Naive thymus-derived CD4-positive, alpha-beta T cell (primary cell): ENCODE results near the gene CTBP2. TPM values are rescaled to one million over a fixed set of nuclear protein-coding genes. Genes with fewer than 3 reads are reported as not detected.

ENCODE experiments used
- ATAC-seq: fragments of 150-1000 bp; cut with Tn5 transposase; 2 replicates; pipeline ENCODE4 v1.10.0; 2021; ENCODE audit warnings: mild to moderate bottlenecking, moderate library complexity
- CTCF ChIA-PET: fragments of 350-600 bp; sonication (Branson Sonifier 250); formaldehyde crosslinking; loops from one replicate; lab custom pipeline; 2021; ENCODE audit warnings: antibody characterized with exemption; lab: Charles Lee
- POLR2A ChIA-PET: fragments of 350-600 bp; sonication (Branson Sonifier 250); formaldehyde crosslinking; loops from one replicate; lab custom pipeline; 2021; ENCODE audit warnings: antibody characterized with exemption, inconsistent platforms; lab: Charles Lee
- DNase-seq, 9 donors: peaks; one replicate each; pipeline versions ENCODE4 v3.0.0 to v3.0.0-alpha.2; 2020 to 2022; ENCODE audit warnings: mixed read lengths in 1 of 9
- H3K27ac ChIP-seq: one replicate; pipeline ENCODE4 v1.7.0; 2013; ENCODE audit warnings: mild to moderate bottlenecking, low read depth, low read length, moderate library complexity
- H3K27me3 ChIP-seq, 2 donors: one replicate each; pipeline ENCODE4 v1.7.0; 2013; ENCODE audit warnings: low read length in 2 of 2, mild to moderate bottlenecking in 2 of 2, moderate library complexity in 2 of 2; ENCODE audit not compliant: control insufficient read depth in 2 of 2, insufficient read depth in 2 of 2
- H3K36me3 ChIP-seq, 3 experiments: 1 replicate in 2 of 3; 2 replicates in 1 of 3; pipeline ENCODE4 v1.7.0; 2013; ENCODE audit warnings: low read length in 3 of 3, mild to moderate bottlenecking in 3 of 3, moderate library complexity in 1 of 3; ENCODE audit not compliant: insufficient read depth in 3 of 3, control insufficient read depth in 2 of 3
- H3K4me1 ChIP-seq, 2 donors: one replicate each; pipeline ENCODE4 v1.7.0; 2013; ENCODE audit warnings: low read length in 2 of 2, mild to moderate bottlenecking in 2 of 2, moderate library complexity in 1 of 2; ENCODE audit not compliant: control insufficient read depth in 2 of 2, insufficient read depth in 2 of 2
- H3K4me3 ChIP-seq: 2 replicates; pipeline ENCODE4 v1.7.0; 2013; ENCODE audit warnings: mild to moderate bottlenecking, low read length
- H3K9me3 ChIP-seq, 3 experiments: 1 replicate in 2 of 3; 2 replicates in 1 of 3; pipeline ENCODE4 v1.7.0; 2013; ENCODE audit warnings: low read length in 3 of 3; ENCODE audit not compliant: control insufficient read depth in 2 of 3
- H3K27ac Mint-ChIP-seq, 9 donors: one replicate each; pipeline ENCODE4 v1.8.0; 2020 to 2022; ENCODE audit warnings: mixed read lengths in 9 of 9, mild to moderate bottlenecking in 8 of 9, moderate library complexity in 5 of 9, inconsistent platforms in 2 of 9
- H3K27me3 Mint-ChIP-seq, 5 donors: one replicate each; pipeline ENCODE4 v1.8.0; 2021 to 2022; ENCODE audit warnings: mixed read lengths in 5 of 5, mild to moderate bottlenecking in 1 of 5
- H3K36me3 Mint-ChIP-seq, 5 donors: one replicate each; pipeline ENCODE4 v1.8.0; 2020 to 2022; ENCODE audit warnings: mixed read lengths in 5 of 5, mild to moderate bottlenecking in 3 of 5, inconsistent platforms in 1 of 5
- H3K4me1 Mint-ChIP-seq, 7 donors: one replicate each; pipeline ENCODE4 v1.8.0; 2020 to 2022; ENCODE audit warnings: mixed read lengths in 7 of 7, mild to moderate bottlenecking in 3 of 7, inconsistent platforms in 1 of 7
- H3K4me3 Mint-ChIP-seq, 10 donors: one replicate each; pipeline ENCODE4 v1.8.0; 2020 to 2022; ENCODE audit warnings: mild to moderate bottlenecking in 10 of 10, mixed read lengths in 10 of 10, moderate library complexity in 6 of 10, inconsistent platforms in 2 of 10
- H3K9me3 Mint-ChIP-seq, 11 donors: one replicate each; pipeline ENCODE4 v1.8.0; 2020 to 2022; ENCODE audit warnings: mixed read lengths in 11 of 11, mild to moderate bottlenecking in 4 of 11, inconsistent platforms in 1 of 11, moderate library complexity in 1 of 11
- intact Hi-C, 2 donors: fragments of 100-400 bp; cut with micrococcal nuclease; formaldehyde crosslinking; loops; one replicate each; pipeline ENCODE4 v1.15.1; 2023
- polyA plus RNA-seq, 2 donors: library from polyadenylated mRNA; unstranded; fragments of 300-500 nt; fragmentation: Illumina TruSeq; gene quantifications; one replicate each; pipeline ENCODE4 v1.2.3, GENCODE V29; 2021
- total RNA-seq, 6 experiments: library from RNA in 5 of 6; stranded (reverse) in 5 of 6; gene quantifications; 1 replicate in 5 of 6; 2 replicates in 1 of 6; pipeline ENCODE4 v1.2.3 and lab custom pipeline; 2021 to 2026

The CTBP2 gene
- total and polyA plus RNA-seq, 7 experiments from 2014 or later: 0.05 to 39.5 (median 1.7) TPM; not detected in 1

DNA sequence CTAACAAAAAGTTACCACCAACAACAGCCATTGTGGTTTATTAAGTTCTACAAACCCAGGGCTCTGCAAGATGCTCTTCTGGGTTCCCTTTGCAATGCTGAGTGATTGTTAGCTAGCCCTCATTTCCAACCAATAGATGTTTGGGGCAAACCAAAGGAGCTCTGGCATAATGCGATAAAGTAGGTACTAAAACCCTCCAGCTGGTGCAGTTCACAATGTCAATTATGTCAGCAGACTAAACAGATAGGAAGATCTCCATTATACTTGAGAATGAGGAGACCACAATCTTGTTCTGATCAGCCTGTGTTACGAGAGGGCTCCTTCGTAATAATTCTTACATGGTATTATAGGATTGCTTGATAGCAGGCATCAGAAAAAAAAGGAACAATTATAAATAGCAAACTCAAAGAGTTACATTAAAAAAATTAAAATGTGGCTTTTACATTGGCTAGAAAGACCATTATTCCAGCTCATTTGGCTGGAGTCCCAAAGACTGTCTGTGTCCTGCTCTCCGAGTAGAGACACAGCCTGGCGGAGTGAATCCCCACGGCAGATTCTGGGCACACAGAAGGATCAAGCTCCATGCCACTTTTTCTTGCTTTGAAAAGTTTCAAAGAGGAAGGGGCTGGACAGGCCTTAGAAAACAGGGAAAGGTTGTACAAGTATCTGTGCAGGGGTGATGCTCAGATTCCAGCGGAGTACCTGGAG, 124.6 kb downstream of the CTBP2 start:
- H3K4me1 Mint-ChIP-seq: no peaks in the 10 kb centered on the region
- no peaks in the 10 kb centered on the region for H3K36me3 ChIP-seq
- ChIA-PET CTCF (no interaction called here), POLR2A (no interaction called here)
- no peaks in the 10 kb centered on the region for H3K4me1 ChIP-seq
- DNase-seq (no peak), ATAC-seq (no peak)
- H3K9me3 ChIP-seq: no peaks in the 10 kb centered on the region
- H3K27ac ChIP-seq: no peak overlapping the region
- H3K27ac Mint-ChIP-seq: no peak overlapping the region
- intact Hi-C loops: no loop called here
- H3K9me3 Mint-ChIP-seq: no peaks in the 10 kb centered on the region
- no peaks in the 10 kb centered on the region for H3K36me3 Mint-ChIP-seq
- H3K4me3 ChIP-seq: no peak overlapping the region
- H3K27me3 ChIP-seq: no peaks in the 10 kb centered on the region
- H3K27me3 Mint-ChIP-seq: peaks cover 0 to 9% (median 0%) of the 10 kb centered on the region in 5 donors
- H3K4me3 Mint-ChIP-seq: no peak overlapping the region

- POLR2A ChIA-PET: no interaction called here
- Mint-ChIP-seq H3K4me1 (no peaks in the 10 kb centered on the region), H3K27ac (no peak overlapping the region), H3K36me3 (no peaks in the 10 kb centered on the region), H3K9me3 (no peaks in the 10 kb centered on the region), H3K27me3 (peaks cover 0 to 9% (median 0%) of the 10 kb centered on the region in 5 donors), H3K4me3 (no peak overlapping the region)
- Histone ChIP-seq H3K27ac (no peak overlapping the region), H3K36me3 (no peaks in the 10 kb centered on the region), H3K4me1 (no peaks in the 10 kb centered on the region), H3K4me3 (no peak overlapping the region), H3K9me3 (no peaks in the 10 kb centered on the region), H3K27me3 (no peaks in the 10 kb centered on the region)
- CTCF ChIA-PET: no interaction called here
- ATAC-seq (no peak), DNase-seq (no peak)
- intact Hi-C loops: no loop called here
Measured at GRCh38 chr10:125035136-125035535, 125.2 kb downstream of the CTBP2 start.

DNA sequence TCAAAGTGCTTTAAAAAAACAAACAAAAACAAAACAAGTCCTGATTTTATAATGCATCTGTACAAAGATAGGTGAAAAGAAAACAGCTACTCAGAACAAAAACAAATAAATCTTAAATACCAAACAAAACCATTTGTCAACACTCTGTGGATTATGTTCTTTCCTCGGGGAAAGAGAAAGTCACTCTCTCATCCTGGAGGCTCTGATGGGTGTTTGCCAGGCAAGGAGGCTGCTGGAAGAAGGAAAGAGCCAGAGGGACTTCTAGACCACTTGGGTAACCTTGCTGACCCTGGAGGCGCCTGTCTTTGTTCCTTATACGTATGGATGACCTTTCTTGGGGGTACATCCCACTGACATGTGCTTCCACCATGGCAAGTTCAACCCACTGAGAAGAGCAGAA, 125.7 kb downstream of the CTBP2 start:
- ATAC-seq: no peak
- Histone ChIP-seq H3K27ac (no peak overlapping the region), H3K4me3 (no peak overlapping the region), H3K9me3 (no peaks in the 10 kb centered on the region), H3K4me1 (no peaks in the 10 kb centered on the region), H3K27me3 (no peaks in the 10 kb centered on the region), H3K36me3 (no peaks in the 10 kb centered on the region)
- Mint-ChIP-seq H3K36me3 (no peaks in the 10 kb centered on the region), H3K27me3 (peaks cover 0 to 9% (median 0%) of the 10 kb centered on the region in 5 donors), H3K9me3 (no peaks in the 10 kb centered on the region), H3K27ac (no peak overlapping the region), H3K4me3 (no peak overlapping the region), H3K4me1 (no peaks in the 10 kb centered on the region)
- intact Hi-C loops: no loop called here
- CTCF ChIA-PET: no interaction called here
- no peak for DNase-seq
- POLR2A ChIA-PET: interaction anchor here (0.5 kb wide), 1 partner anchor 34 kb away, joined by 3 read pairs; no protein-coding TSS in a partner anchor

DNA sequence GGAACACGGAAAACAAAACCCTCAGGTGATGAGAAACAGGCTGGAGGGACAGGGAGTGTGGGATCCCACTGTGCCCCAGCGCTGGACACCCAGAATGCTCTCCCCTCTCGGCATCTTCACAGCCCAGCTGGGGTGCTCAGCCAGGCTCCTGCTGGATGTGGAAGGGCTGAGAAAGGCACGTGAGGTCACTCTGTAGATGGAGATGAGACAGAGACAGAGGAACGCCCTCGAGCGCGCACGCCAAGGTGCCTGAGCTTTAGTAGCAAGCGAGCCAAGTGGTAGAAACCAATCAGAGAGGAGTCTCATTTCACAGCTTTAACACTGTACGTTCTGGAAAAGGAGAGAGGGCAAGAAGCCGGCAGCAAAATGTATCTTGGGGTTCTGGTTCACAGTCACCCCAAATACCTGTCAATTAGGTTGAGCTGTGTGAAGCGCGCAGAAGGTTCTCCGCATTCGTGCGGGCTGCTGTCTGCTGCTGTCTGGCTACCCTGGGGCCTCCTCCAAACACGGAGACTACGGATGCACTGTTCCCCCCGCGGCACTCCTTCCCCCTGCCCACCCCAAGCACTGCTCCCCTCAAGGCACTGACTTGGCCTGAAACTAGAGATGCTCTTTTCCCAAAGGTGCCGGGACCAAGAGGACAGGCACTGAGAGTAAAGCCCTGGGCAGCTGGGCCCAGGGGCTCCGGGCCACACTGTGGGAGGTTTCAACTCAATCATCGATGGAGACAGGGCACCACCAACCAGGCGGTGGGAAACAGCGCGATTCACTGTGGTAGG, 127.0 kb downstream of the CTBP2 start:
- no peak for DNase-seq
- no peaks in the 10 kb centered on the region for H3K4me1 ChIP-seq
- H3K36me3 ChIP-seq: no peaks in the 10 kb centered on the region
- H3K27me3 Mint-ChIP-seq: peaks cover 0 to 9% (median 0%) of the 10 kb centered on the region in 5 donors
- CTCF ChIA-PET: no interaction called here
- no peak overlapping the region for H3K27ac Mint-ChIP-seq
- H3K27me3 ChIP-seq: no peaks in the 10 kb centered on the region
- H3K9me3 Mint-ChIP-seq: no peaks in the 10 kb centered on the region
- no peaks in the 10 kb centered on the region for H3K4me1 Mint-ChIP-seq
- ATAC-seq: no peak
- no peak overlapping the region for H3K27ac ChIP-seq
- POLR2A ChIA-PET: no interaction called here
- H3K4me3 ChIP-seq: no peak overlapping the region
- no peaks in the 10 kb centered on the region for H3K9me3 ChIP-seq
- H3K4me3 Mint-ChIP-seq: no peak overlapping the region
- intact Hi-C loops: no loop called here
- H3K36me3 Mint-ChIP-seq: no peaks in the 10 kb centered on the region

- intact Hi-C loops: no loop called here
- no peaks in the 10 kb centered on the region for H3K9me3 Mint-ChIP-seq
- CTCF ChIA-PET: no interaction called here
- no peak overlapping the region for H3K27ac ChIP-seq
- no peak for DNase-seq
- no peaks in the 10 kb centered on the region for H3K27me3 ChIP-seq
- no peaks in the 10 kb centered on the region for H3K9me3 ChIP-seq
- no peaks in the 10 kb centered on the region for H3K36me3 Mint-ChIP-seq
- H3K36me3 ChIP-seq: no peaks in the 10 kb centered on the region
- POLR2A ChIA-PET: no interaction called here
- H3K27me3 Mint-ChIP-seq: peaks cover 0 to 9% (median 0%) of the 10 kb centered on the region in 5 donors
- H3K4me1 Mint-ChIP-seq: no peaks in the 10 kb centered on the region
- no peak overlapping the region for H3K4me3 ChIP-seq
- no peaks in the 10 kb centered on the region for H3K4me1 ChIP-seq
- no peak for ATAC-seq
- H3K27ac Mint-ChIP-seq: no peak overlapping the region
- H3K4me3 Mint-ChIP-seq: no peak overlapping the region
Measured at GRCh38 chr10:125032474-125033020, 127.8 kb downstream of the CTBP2 start.

- ATAC-seq: no peak
- no peaks in the 10 kb centered on the region for H3K9me3 ChIP-seq
- Mint-ChIP-seq H3K4me1 (no peaks in the 10 kb centered on the region), H3K27me3 (peaks cover 0 to 9% (median 0%) of the 10 kb centered on the region in 5 donors), H3K4me3 (no peak overlapping the region), H3K9me3 (no peaks in the 10 kb centered on the region), H3K27ac (no peak overlapping the region), H3K36me3 (no peaks in the 10 kb centered on the region)
- ChIA-PET POLR2A (no interaction called here), CTCF (no interaction called here)
- intact Hi-C loops: no loop called here
- no peaks in the 10 kb centered on the region for H3K4me1 ChIP-seq
- no peak for DNase-seq
- no peak overlapping the region for H3K27ac ChIP-seq
- H3K4me3 ChIP-seq: no peak overlapping the region
- no peaks in the 10 kb centered on the region for H3K36me3 ChIP-seq
- no peaks in the 10 kb centered on the region for H3K27me3 ChIP-seq
Measured at GRCh38 chr10:125030567-125031197, 129.7 kb downstream of the CTBP2 start.
